Measurements from ENCODE around the gene HSD3B2.

The HSD3B2 gene

DNA sequence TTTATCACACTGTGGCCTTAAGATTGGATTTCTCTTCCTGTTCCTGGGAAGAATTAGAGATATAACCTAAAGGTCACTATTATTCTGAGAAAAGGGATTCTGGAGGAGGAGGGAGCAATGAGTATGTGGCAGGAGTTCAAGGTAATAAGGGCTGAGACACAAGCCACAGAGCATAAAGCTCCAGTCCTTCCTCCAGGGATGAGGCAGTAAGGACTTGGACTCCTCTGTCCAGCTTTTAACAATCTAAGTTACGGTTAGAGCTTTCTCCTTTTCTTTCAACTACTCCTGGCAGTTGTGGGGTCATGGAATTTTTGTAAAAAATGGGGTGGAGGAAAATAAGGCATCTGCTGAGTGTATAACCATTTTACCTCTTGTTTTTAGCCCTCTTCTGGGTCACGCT lies at the start of gene HSD3B2:
Gene HSD3B2 (plus strand): TSS at position 201 of the 400 bp plus-strand sequence. CDS start 270 bp downstream, outside the sequence.
- Histone ChIP-seq H3K36me3 (ENCODE audit: insufficient read depth, low read length) (no peaks in the 10 kb centered on the region), H3K27ac (ENCODE audit: low read depth, low read length) (no peak within 1 kb of the TSS), H3K27me3 (ENCODE audit: insufficient read depth, low read length) (peaks cover 79% of the 10 kb centered on the region), H3K79me2 (ENCODE audit: control insufficient read depth, insufficient read depth, low read length, unreplicated experiment) (no peaks in the 10 kb centered on the region), H3K4me1 (ENCODE audit: control insufficient read depth, insufficient read depth, low read length, unreplicated experiment) (no peaks in the 10 kb centered on the region), H2AFZ (ENCODE audit: low read length, unreplicated experiment) (no peak within 1 kb of the TSS), H3K4me3 (ENCODE audit: low read depth, low read length) (no peak within 1 kb of the TSS)

DNA sequence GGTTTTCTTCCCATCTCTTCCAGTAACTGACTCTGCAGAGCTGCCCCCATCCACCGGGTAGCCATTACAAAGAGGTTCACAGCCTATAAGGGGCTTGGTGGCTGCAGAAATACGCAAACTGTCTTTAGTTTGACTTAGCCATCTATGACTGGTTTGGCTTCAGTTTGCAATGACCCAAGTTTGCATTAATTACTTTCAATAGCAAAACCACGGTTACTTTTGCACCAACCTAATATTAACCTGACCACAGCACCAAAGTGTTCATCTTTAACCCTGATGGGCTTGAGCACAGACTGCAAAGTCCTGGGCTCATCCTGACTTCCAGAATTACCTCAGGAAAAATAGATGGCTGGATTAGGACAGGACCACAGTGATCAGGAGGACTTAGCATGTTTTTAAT lies 48.5 kb upstream of the HSD3B2 start:
- peaks cover 14% of the 10 kb centered on the region for H3K27me3 ChIP-seq (ENCODE audit: insufficient read depth, low read length)
- no peaks in the 10 kb centered on the region for H3K79me2 ChIP-seq (ENCODE audit: control insufficient read depth, insufficient read depth, low read length, unreplicated experiment)
- no peak overlapping the region for H2AFZ ChIP-seq (ENCODE audit: low read length, unreplicated experiment)
- peaks cover 10% of the 10 kb centered on the region for H3K4me1 ChIP-seq (ENCODE audit: control insufficient read depth, insufficient read depth, low read length, unreplicated experiment)
- H3K27ac ChIP-seq (ENCODE audit: low read depth, low read length), result no peak overlapping the region
- no peaks in the 10 kb centered on the region for H3K36me3 ChIP-seq (ENCODE audit: insufficient read depth, low read length)
- H3K4me3 ChIP-seq (ENCODE audit: low read depth, low read length), result no peak overlapping the region

GRCh38 chr1:119367432-119368124 lies 47.4 kb upstream of the HSD3B2 start:
- H3K4me3 ChIP-seq (ENCODE audit: low read depth, low read length), result no peak overlapping the region
- no peak overlapping the region for H2AFZ ChIP-seq (ENCODE audit: low read length, unreplicated experiment)
- no peaks in the 10 kb centered on the region for H3K79me2 ChIP-seq (ENCODE audit: control insufficient read depth, insufficient read depth, low read length, unreplicated experiment)
- H3K36me3 ChIP-seq (ENCODE audit: insufficient read depth, low read length), result no peaks in the 10 kb centered on the region
- H3K27ac ChIP-seq (ENCODE audit: low read depth, low read length), result no peak overlapping the region
- peaks cover 17% of the 10 kb centered on the region for H3K27me3 ChIP-seq (ENCODE audit: insufficient read depth, low read length)
- peaks cover 10% of the 10 kb centered on the region for H3K4me1 ChIP-seq (ENCODE audit: control insufficient read depth, insufficient read depth, low read length, unreplicated experiment)

DNA sequence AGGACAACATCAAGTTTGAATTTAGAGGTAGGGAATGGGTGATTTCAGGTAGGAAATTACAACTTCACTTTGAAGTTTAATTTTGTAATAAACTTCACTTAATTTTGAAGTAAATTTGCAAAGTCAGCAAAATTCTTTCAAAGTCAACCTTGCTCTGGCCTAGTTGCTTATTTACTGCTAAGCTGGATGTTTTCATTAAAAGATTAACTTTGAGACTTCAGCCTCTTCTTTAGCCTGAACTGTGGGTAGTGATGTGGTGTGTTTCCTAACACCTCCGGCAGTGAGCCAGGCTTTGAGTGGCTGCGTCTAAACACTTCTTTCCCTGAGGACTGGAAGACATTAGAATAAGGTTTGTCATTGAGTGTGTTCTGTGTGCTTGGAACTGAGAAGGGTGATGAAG lies 46.4 kb upstream of the HSD3B2 start, which contains the start of gene HAO2:
Gene HAO2 (plus strand): TSS at position 232 of the 400 bp plus-strand sequence. CDS start 12,301 bp downstream, outside the sequence.
- peaks cover 17% of the 10 kb centered on the region for H3K4me1 ChIP-seq (ENCODE audit: control insufficient read depth, insufficient read depth, low read length, unreplicated experiment)
- peaks cover 17% of the 10 kb centered on the region for H3K27me3 ChIP-seq (ENCODE audit: insufficient read depth, low read length)
- H2AFZ ChIP-seq (ENCODE audit: low read length, unreplicated experiment), result no peak within 1 kb of the TSS
- no peak within 1 kb of the TSS for H3K4me3 ChIP-seq (ENCODE audit: low read depth, low read length)
- H3K36me3 ChIP-seq (ENCODE audit: insufficient read depth, low read length), result no peaks in the 10 kb centered on the region
- H3K27ac ChIP-seq (ENCODE audit: low read depth, low read length), result no peak within 1 kb of the TSS
- no peaks in the 10 kb centered on the region for H3K79me2 ChIP-seq (ENCODE audit: control insufficient read depth, insufficient read depth, low read length, unreplicated experiment)

DNA sequence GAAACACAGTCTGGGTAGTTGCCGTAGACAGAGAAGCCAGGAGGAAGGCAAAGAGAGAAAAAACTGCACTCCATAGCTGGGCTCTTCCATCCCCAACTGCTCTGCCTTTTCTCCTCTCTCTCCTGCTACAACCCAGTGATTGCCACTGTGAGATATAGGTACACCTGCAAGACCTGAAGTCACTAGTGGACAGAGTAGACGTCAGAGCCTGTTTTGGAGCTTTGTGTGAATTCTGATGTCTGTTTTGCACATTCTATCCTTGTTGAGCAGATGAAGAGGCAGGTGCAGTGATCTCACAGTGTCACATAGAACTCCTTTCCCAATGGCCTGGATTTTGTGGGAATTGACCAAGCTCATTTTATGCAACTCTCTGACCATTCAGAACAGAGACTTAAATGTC lies 44.2 kb upstream of the HSD3B2 start:
- no peak overlapping the region for H3K4me3 ChIP-seq (ENCODE audit: low read depth, low read length)
- no peak overlapping the region for H2AFZ ChIP-seq (ENCODE audit: low read length, unreplicated experiment)
- no peaks in the 10 kb centered on the region for H3K79me2 ChIP-seq (ENCODE audit: control insufficient read depth, insufficient read depth, low read length, unreplicated experiment)
- no peak overlapping the region for H3K27ac ChIP-seq (ENCODE audit: low read depth, low read length)
- H3K4me1 ChIP-seq (ENCODE audit: control insufficient read depth, insufficient read depth, low read length, unreplicated experiment), result peaks cover 9% of the 10 kb centered on the region
- H3K27me3 ChIP-seq (ENCODE audit: insufficient read depth, low read length), result peaks cover 17% of the 10 kb centered on the region
- H3K36me3 ChIP-seq (ENCODE audit: insufficient read depth, low read length), result no peaks in the 10 kb centered on the region

- Histone ChIP-seq H3K27me3 (ENCODE audit: insufficient read depth, low read length) (peaks cover 17% of the 10 kb centered on the region), H3K4me3 (ENCODE audit: low read depth, low read length) (no peak overlapping the region), H2AFZ (ENCODE audit: low read length, unreplicated experiment) (no peak overlapping the region), H3K27ac (ENCODE audit: low read depth, low read length) (no peak overlapping the region), H3K4me1 (ENCODE audit: control insufficient read depth, insufficient read depth, low read length, unreplicated experiment) (peaks cover 9% of the 10 kb centered on the region), H3K79me2 (ENCODE audit: control insufficient read depth, insufficient read depth, low read length, unreplicated experiment) (no peaks in the 10 kb centered on the region), H3K36me3 (ENCODE audit: insufficient read depth, low read length) (no peaks in the 10 kb centered on the region)
Observed at GRCh38 chr1:119371815-119372214, 43.1 kb upstream of the HSD3B2 start.

DNA sequence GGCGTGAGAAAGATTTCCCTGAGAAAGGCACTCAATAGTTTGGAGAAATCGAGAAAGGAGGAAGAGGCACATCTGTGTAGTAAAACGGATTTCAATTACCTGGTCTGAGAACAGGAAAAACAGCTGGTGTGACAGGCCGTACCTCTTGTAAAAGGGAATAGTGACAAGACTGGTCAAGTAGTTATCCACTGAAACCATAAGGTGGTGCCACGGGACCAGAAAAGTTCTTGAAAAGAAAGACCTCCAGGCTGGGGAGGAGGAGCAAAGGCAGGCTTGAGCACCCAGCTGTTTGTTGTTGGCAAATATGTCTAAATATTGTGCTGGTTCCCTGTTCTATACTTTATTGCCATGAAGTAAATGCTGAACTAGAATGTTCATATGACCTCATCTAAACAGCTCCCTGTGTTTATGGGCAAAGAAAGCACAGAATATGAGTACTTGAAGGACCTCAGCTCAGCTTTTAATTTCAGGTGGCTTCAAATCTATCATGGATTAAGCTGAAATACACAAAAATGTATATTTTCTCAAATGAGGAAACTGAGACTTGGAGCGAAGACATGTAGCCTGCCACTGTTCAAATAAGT lies 42.4 kb upstream of the HSD3B2 start:
- H3K36me3 ChIP-seq (ENCODE audit: insufficient read depth, low read length), result no peaks in the 10 kb centered on the region
- H3K27me3 ChIP-seq (ENCODE audit: insufficient read depth, low read length), result peaks cover 17% of the 10 kb centered on the region
- peaks cover 9% of the 10 kb centered on the region for H3K4me1 ChIP-seq (ENCODE audit: control insufficient read depth, insufficient read depth, low read length, unreplicated experiment)
- no peak overlapping the region for H3K4me3 ChIP-seq (ENCODE audit: low read depth, low read length)
- H2AFZ ChIP-seq (ENCODE audit: low read length, unreplicated experiment), result no peak overlapping the region
- H3K27ac ChIP-seq (ENCODE audit: low read depth, low read length), result no peak overlapping the region
- no peaks in the 10 kb centered on the region for H3K79me2 ChIP-seq (ENCODE audit: control insufficient read depth, insufficient read depth, low read length, unreplicated experiment)

DNA sequence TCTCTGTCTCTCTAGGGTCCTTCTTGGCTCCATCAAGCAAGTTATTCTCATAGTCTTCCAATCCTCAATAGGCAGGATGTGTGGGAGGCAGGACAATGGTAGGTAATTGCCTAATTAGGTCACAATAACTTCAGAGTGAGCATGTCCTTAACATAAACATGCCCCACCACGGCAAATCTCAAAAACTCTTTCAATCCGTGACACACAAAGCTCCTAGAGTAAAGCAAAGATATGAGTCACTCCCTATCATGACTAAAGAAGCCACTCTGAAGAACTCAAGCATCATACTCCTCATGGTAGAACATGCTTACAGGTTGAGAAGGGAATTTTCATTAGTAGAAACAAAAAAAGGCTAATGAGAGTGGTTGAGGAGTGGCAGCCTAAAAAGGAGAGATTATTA lies 41.5 kb upstream of the HSD3B2 start:
- H3K79me2 ChIP-seq (ENCODE audit: control insufficient read depth, insufficient read depth, low read length, unreplicated experiment), result no peaks in the 10 kb centered on the region
- H3K36me3 ChIP-seq (ENCODE audit: insufficient read depth, low read length), result no peaks in the 10 kb centered on the region
- no peak overlapping the region for H3K4me3 ChIP-seq (ENCODE audit: low read depth, low read length)
- no peak overlapping the region for H3K27ac ChIP-seq (ENCODE audit: low read depth, low read length)
- peaks cover 20% of the 10 kb centered on the region for H3K27me3 ChIP-seq (ENCODE audit: insufficient read depth, low read length)
- no peak overlapping the region for H2AFZ ChIP-seq (ENCODE audit: low read length, unreplicated experiment)
- H3K4me1 ChIP-seq (ENCODE audit: control insufficient read depth, insufficient read depth, low read length, unreplicated experiment), result peaks cover 9% of the 10 kb centered on the region

DNA sequence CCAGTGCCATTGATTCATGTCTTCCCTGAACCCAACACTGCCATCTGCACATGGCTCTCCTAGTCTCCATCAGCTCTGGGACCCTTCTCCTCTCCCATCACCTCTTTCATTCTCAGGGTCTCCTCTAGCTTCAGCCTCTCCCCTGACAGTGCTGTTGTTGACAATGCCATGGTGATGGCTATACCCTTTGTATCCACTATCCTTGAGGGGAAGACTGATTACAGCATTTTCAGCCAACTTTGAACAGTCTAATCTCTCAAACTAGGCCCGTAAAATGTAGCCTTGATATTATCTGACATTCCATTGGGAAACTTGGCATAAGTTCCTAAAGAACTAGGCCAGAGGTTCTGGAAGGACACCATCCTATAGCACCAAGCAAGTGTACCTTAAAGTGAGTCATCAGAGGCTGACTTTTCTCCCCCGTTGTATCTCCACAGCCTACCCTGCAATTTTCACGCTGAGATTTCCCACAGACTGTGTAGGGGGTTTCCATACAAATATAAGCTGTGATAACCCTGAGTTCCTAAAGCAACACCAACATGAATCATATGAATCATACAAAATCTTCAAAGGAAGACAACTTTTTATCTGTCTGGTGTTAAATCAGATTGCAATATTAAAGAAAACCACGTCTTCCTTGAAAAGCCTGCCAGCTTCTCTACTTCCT lies 40.6 kb upstream of the HSD3B2 start:
- no peak overlapping the region for H3K27ac ChIP-seq (ENCODE audit: low read depth, low read length)
- peaks cover 23% of the 10 kb centered on the region for H3K27me3 ChIP-seq (ENCODE audit: insufficient read depth, low read length)
- no peaks in the 10 kb centered on the region for H3K79me2 ChIP-seq (ENCODE audit: control insufficient read depth, insufficient read depth, low read length, unreplicated experiment)
- H3K36me3 ChIP-seq (ENCODE audit: insufficient read depth, low read length), result no peaks in the 10 kb centered on the region
- no peak overlapping the region for H3K4me3 ChIP-seq (ENCODE audit: low read depth, low read length)
- peaks cover 9% of the 10 kb centered on the region for H3K4me1 ChIP-seq (ENCODE audit: control insufficient read depth, insufficient read depth, low read length, unreplicated experiment)
- H2AFZ ChIP-seq (ENCODE audit: low read length, unreplicated experiment), result no peak overlapping the region

GRCh38 chr1:119375366-119375765 lies 39.6 kb upstream of the HSD3B2 start:
- Histone ChIP-seq H3K36me3 (ENCODE audit: insufficient read depth, low read length) (no peaks in the 10 kb centered on the region), H3K79me2 (ENCODE audit: control insufficient read depth, insufficient read depth, low read length, unreplicated experiment) (no peaks in the 10 kb centered on the region), H3K4me3 (ENCODE audit: low read depth, low read length) (no peak overlapping the region), H3K27ac (ENCODE audit: low read depth, low read length) (no peak overlapping the region), H3K4me1 (ENCODE audit: control insufficient read depth, insufficient read depth, low read length, unreplicated experiment) (peaks cover 9% of the 10 kb centered on the region), H2AFZ (ENCODE audit: low read length, unreplicated experiment) (no peak overlapping the region), H3K27me3 (ENCODE audit: insufficient read depth, low read length) (peaks cover 30% of the 10 kb centered on the region; the same call in 1 of the 2 replicates)
